H1 (cell line): ENCODE results near the gene CD1B. TPM values are rescaled to one million over a fixed set of nuclear protein-coding genes. Genes with fewer than 3 reads are reported as not detected.

Experiments
- CTCF ChIA-PET: fragments of 300-600 bp; sonication (Branson Sonifier 250); formaldehyde crosslinking; loops from one replicate; lab custom pipeline; 2021; ENCODE audit not compliant: partially characterized antibody; lab: Charles Lee
- POLR2A ChIA-PET: fragments of 300-600 bp; sonication (Branson Sonifier 250); formaldehyde crosslinking; loops from one replicate; lab custom pipeline; 2021; ENCODE audit warnings: inconsistent platforms; ENCODE audit not compliant: partially characterized antibody; lab: Charles Lee
- DNase-seq, 2 experiments: peaks; one replicate each; pipeline versions ENCODE4 v3.0.0 to v3.0.0-alpha.2; 2010 to 2022; ENCODE audit warnings: low spot score in 2 of 2, low read depth in 1 of 2, mixed read lengths in 1 of 2
- FAIRE-seq: peaks from 2 replicates; lab custom pipeline; 2011; peaks lifted over from hg19 to GRCh38; lab: Jason Lieb, UNC
- H2AFZ ChIP-seq: 2 replicates; pipeline ENCODE4 v1.8.1; 2012; ENCODE audit warnings: low read length, inconsistent platforms
- H2AK5ac ChIP-seq: 2 replicates; pipeline ENCODE4 v1.6.1; 2013; ENCODE audit warnings: low read depth, low read length
- H2BK120ac ChIP-seq: replicated peaks from 2 replicates; pipeline ENCODE3; 2013; ENCODE audit warnings: low read depth, low read length, inconsistent platforms
- H2BK12ac ChIP-seq: 2 replicates; pipeline ENCODE4 v1.6.1; 2013; ENCODE audit warnings: low read depth, low read length
- H2BK15ac ChIP-seq: 2 replicates; pipeline ENCODE4 v1.6.1; 2013; ENCODE audit warnings: low read length
- H2BK20ac ChIP-seq: 2 replicates; pipeline ENCODE4 v1.6.1; 2013; ENCODE audit warnings: low read length
- H2BK5ac ChIP-seq: 2 replicates; pipeline ENCODE4 v1.6.1; 2013; ENCODE audit warnings: low read depth, low read length
- H3K14ac ChIP-seq: 2 replicates; pipeline ENCODE4 v1.6.1; 2013; ENCODE audit warnings: inconsistent platforms; ENCODE audit not compliant: insufficient read length
- H3K18ac ChIP-seq: 2 replicates; pipeline ENCODE4 v1.6.1; 2013; ENCODE audit warnings: low read length; ENCODE audit errors: extremely low read depth
- H3K23ac ChIP-seq: 2 replicates; pipeline ENCODE4 v1.6.1; 2013; ENCODE audit warnings: inconsistent platforms; ENCODE audit not compliant: insufficient read length
- H3K23me2 ChIP-seq: 2 replicates; pipeline ENCODE4 v1.6.1; 2013; ENCODE audit warnings: low read depth, low read length
- H3K27ac ChIP-seq: 2 replicates; pipeline ENCODE4 v1.6.1; 2011; ENCODE audit warnings: low read depth, low read length, inconsistent platforms
- H3K27me3 ChIP-seq, 4 experiments: replicated peaks in 1 of 4; 1 replicate in 1 of 4; 2 replicates in 3 of 4; pipeline versions ENCODE4 v1.6.1 to v1.8.1; 2011 to 2013; ENCODE audit warnings: low read length in 3 of 4, mild to moderate bottlenecking in 3 of 4, inconsistent platforms in 2 of 4, mixed read lengths in 2 of 4, moderate library complexity in 1 of 4; ENCODE audit not compliant: control insufficient read depth in 3 of 4, insufficient read depth in 3 of 4; ENCODE audit errors: extremely low read depth in 1 of 4
- H3K36me3 ChIP-seq, 4 experiments: 2 replicates each; pipeline versions ENCODE4 v1.6.1 to v1.8.1; 2011 to 2013; ENCODE audit warnings: mild to moderate bottlenecking in 4 of 4, low read length in 3 of 4, moderate library complexity in 2 of 4, control low read depth in 1 of 4, inconsistent platforms in 1 of 4; ENCODE audit not compliant: insufficient read depth in 4 of 4, control insufficient read depth in 2 of 4
- H3K4ac ChIP-seq: replicated peaks from 2 replicates; pipeline ENCODE3; 2013; ENCODE audit warnings: low read length, low read depth, mixed read lengths, inconsistent platforms; ENCODE audit not compliant: insufficient read length
- H3K4me1 ChIP-seq, 4 experiments: replicated peaks in 1 of 4; 1 replicate in 1 of 4; 2 replicates in 3 of 4; pipeline versions ENCODE4 v1.6.1 to v1.8.1; 2011 to 2013; ENCODE audit warnings: low read length in 3 of 4, inconsistent platforms in 2 of 4, mixed read lengths in 1 of 4; ENCODE audit not compliant: insufficient read depth in 4 of 4, control insufficient read depth in 3 of 4
- H3K4me2 ChIP-seq, 2 experiments: 2 replicates each; pipeline versions ENCODE4 v1.6.1 to v1.8.1; 2011 to 2013; ENCODE audit warnings: low read depth in 2 of 2, low read length in 2 of 2, control low read depth in 1 of 2, inconsistent platforms in 1 of 2, mild to moderate bottlenecking in 1 of 2; ENCODE audit not compliant: insufficient read depth in 1 of 2
- H3K4me3 ChIP-seq, 4 experiments: fragments of 200-600, 300-600 bp in 1 of 4; sonication (generic), shearing (Covaris generic), sonication (Bioruptor Twin) in 1 of 4; 2 replicates each; pipeline versions ENCODE4 v1.5.1 to v1.8.1; 2011 to 2016; ENCODE audit warnings: low read length in 4 of 4, low read depth in 3 of 4, control low read depth in 2 of 4, inconsistent platforms in 2 of 4, mild to moderate bottlenecking in 2 of 4, mixed read lengths in 1 of 4, moderate library complexity in 1 of 4; ENCODE audit not compliant: insufficient read depth in 2 of 4; ENCODE audit errors: extremely low read depth in 1 of 4
- H3K56ac ChIP-seq: replicated peaks from 2 replicates; pipeline ENCODE3; 2013; ENCODE audit warnings: low read depth, mild to moderate bottlenecking, mixed read lengths, low read length, inconsistent platforms; ENCODE audit not compliant: insufficient read length
- H3K79me1 ChIP-seq: 2 replicates; pipeline ENCODE4 v1.6.1; 2013; ENCODE audit warnings: low read depth, low read length, control low read depth
- H3K79me2 ChIP-seq, 2 experiments: 2 replicates each; pipeline versions ENCODE4 v1.6.1 to v1.8.1; 2012 to 2013; ENCODE audit warnings: low read length in 2 of 2, mild to moderate bottlenecking in 2 of 2, inconsistent platforms in 1 of 2; ENCODE audit not compliant: insufficient read depth in 2 of 2, control insufficient read depth in 1 of 2
- H3K9ac ChIP-seq, 4 experiments: replicated peaks in 1 of 4; 1 replicate in 1 of 4; 2 replicates in 3 of 4; pipeline versions ENCODE4 v1.6.1 to v1.8.1; 2011 to 2013; ENCODE audit warnings: low read depth in 3 of 4, low read length in 3 of 4, control low read depth in 2 of 4, mild to moderate bottlenecking in 2 of 4, moderate library complexity in 2 of 4, inconsistent platforms in 1 of 4; ENCODE audit errors: extremely low read depth in 1 of 4
- H3K9me3 ChIP-seq, 2 experiments: 2 replicates each; pipeline versions ENCODE4 v1.6.1 to v1.8.1; 2012 to 2013; ENCODE audit warnings: mild to moderate bottlenecking in 2 of 2, moderate library complexity in 2 of 2, control low read depth in 1 of 2, inconsistent platforms in 1 of 2, low read depth in 1 of 2, low read length in 1 of 2, mixed read lengths in 1 of 2; ENCODE audit not compliant: insufficient read depth in 2 of 2
- H4K20me1 ChIP-seq, 2 experiments: replicated peaks in 1 of 2; 2 replicates each; pipeline versions ENCODE3 to v1.8.1; 2011 to 2013; ENCODE audit warnings: inconsistent platforms in 2 of 2, low read length in 2 of 2, mild to moderate bottlenecking in 1 of 2; ENCODE audit not compliant: insufficient read depth in 2 of 2, control insufficient read depth in 1 of 2
- H4K5ac ChIP-seq: 2 replicates; pipeline ENCODE4 v1.6.1; 2013; ENCODE audit warnings: low read length, low read depth, mixed read lengths, inconsistent platforms; ENCODE audit not compliant: insufficient read length
- H4K8ac ChIP-seq: 2 replicates; pipeline ENCODE4 v1.8.0; 2013; ENCODE audit warnings: mild to moderate bottlenecking, moderate library complexity, low read length, inconsistent platforms; ENCODE audit not compliant: insufficient read depth; ENCODE audit errors: extremely low read depth
- H4K91ac ChIP-seq: replicated peaks from 2 replicates; pipeline ENCODE3; 2013; ENCODE audit warnings: low read length, mixed read lengths, inconsistent platforms; ENCODE audit not compliant: insufficient read length
- GABPA ChIP-seq: IDR thresholded peaks from 2 replicates; pipeline ENCODE4 v1.6.1; 2011; ENCODE audit warnings: mild to moderate bottlenecking, low read length, moderate library complexity, borderline replicate concordance; ENCODE audit not compliant: insufficient read depth
- WGBS, 2 experiments: shearing (Covaris generic) in 1 of 2; methylation state at CpG; one replicate each; pipeline versions ENCODE4 v1.1.6 to v1.1.7; 2013 to 2015; ENCODE audit warnings: low lambda C conversion rate in 2 of 2, mixed read lengths in 2 of 2, inconsistent platforms in 1 of 2, low coverage in 1 of 2, missing lambda C conversion rate in 1 of 2; ENCODE audit not compliant: insufficient replicate concordance in 2 of 2, insufficient coverage in 1 of 2, insufficient read length in 1 of 2; ENCODE audit errors: extremely low coverage in 1 of 2, missing lambda C conversion rate in 1 of 2; 5-methylcytosine and 5-hydroxymethylcytosine counted together
- polyA plus RNA-seq, 7 experiments: library from polyadenylated mRNA; depleted of rRNA in 3 of 7; stranded (reverse) in 5 of 7; unstranded in 2 of 7; fragments of >200 nt in 5 of 7; fragments of 200-250 nt in 2 of 7; gene quantifications; 1 replicate in 5 of 7; 2 replicates in 1 of 7; 4 replicates in 1 of 7; pipeline versions ENCODE4 v1.2.1 to v1.2.3, GENCODE V29; 2011 to 2013; ENCODE audit warnings: missing spikeins in 2 of 7, mixed read lengths in 2 of 7
- total RNA-seq: library from RNA; stranded (reverse); fragmentation: NEBNext Ultra II Directional; extraction: Animal tissue kit (Norgen Biotek cat#: 25700); gene quantifications from 2 replicates; pipeline ENCODE4 v1.2.1, GENCODE V29; 2021

The CD1B gene
- total and polyA plus RNA-seq, 2 of the 8 experiments (the other 6 are each of a cell fraction or from before 2014, with no cell fraction given), result not detected

DNA sequence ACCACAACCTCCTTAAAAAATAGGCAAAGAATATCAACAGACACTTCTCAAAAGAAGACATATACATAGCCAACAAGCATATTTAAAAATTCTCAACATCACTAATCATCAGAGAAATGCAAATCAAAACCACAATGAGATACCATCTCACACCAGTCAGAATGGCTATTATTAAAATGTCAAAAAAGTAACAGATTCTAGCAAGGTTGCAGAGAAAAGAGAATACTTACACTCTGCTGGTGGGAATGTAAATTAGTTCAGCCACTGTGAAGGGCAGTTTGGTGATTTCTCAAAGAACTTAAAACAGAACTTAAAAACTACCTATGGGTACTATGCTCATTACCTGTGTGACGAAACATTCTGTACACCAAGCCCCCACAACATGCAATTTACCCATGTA lies 20.7 kb downstream of the CD1B start:
- H2BK20ac ChIP-seq, result no peak overlapping the region
- no peak overlapping the region for H2AFZ ChIP-seq
- no peak overlapping the region for H2AK5ac ChIP-seq
- no peak overlapping the region for H2BK120ac ChIP-seq
- H2BK15ac ChIP-seq, result no peak overlapping the region
- no peak overlapping the region for H3K23ac ChIP-seq
- no peaks in the 10 kb centered on the region for H3K36me3 ChIP-seq
- H3K4me3 ChIP-seq, result no peak overlapping the region
- no peak overlapping the region for H4K8ac ChIP-seq
- H3K56ac ChIP-seq, result no peak overlapping the region
- H3K4ac ChIP-seq, result no peak overlapping the region
- H3K27me3 ChIP-seq, result no peaks in the 10 kb centered on the region
- no peak overlapping the region for H3K14ac ChIP-seq
- DNase-seq, result no peak
- no peak overlapping the region for H3K4me2 ChIP-seq
- H3K79me2 ChIP-seq, result no peaks in the 10 kb centered on the region
- no peak overlapping the region for H2BK12ac ChIP-seq
- H3K9ac ChIP-seq, result no peak overlapping the region
- H3K27ac ChIP-seq, result no peak overlapping the region
- H4K20me1 ChIP-seq, result no peaks in the 10 kb centered on the region
- H3K79me1 ChIP-seq, result no peaks in the 10 kb centered on the region
- POLR2A ChIA-PET, result no interaction called here
- H3K4me1 ChIP-seq, result no peaks in the 10 kb centered on the region
- H4K5ac ChIP-seq, result no peak overlapping the region
- WGBS, 2 experiments, result 82% methylated on average over 1 of the region's 1 CpG; no CpG with 5 or more reads in 1 of the 2 experiments
- CTCF ChIA-PET, result no interaction called here
- no peak overlapping the region for H3K18ac ChIP-seq
- no peaks in the 10 kb centered on the region for H3K9me3 ChIP-seq
- no peak for FAIRE-seq
- H2BK5ac ChIP-seq, result no peak overlapping the region
- no peak overlapping the region for H4K91ac ChIP-seq
- H3K23me2 ChIP-seq, result no peaks in the 10 kb centered on the region
- no peak for TF ChIP-seq GABPA
